ENCODE results near the gene UNC13A.

- TF ChIP-seq POLR2A (IDR thresholded peaks at IDR 0.05; ENCODE audit: extremely low read depth, insufficient read length) (no peak), CTCF (IDR thresholded peaks at IDR 0.05; ENCODE audit: low read depth, low read length) (no peak), MYC (IDR thresholded peaks at IDR 0.05; ENCODE audit: low read depth, low read length) (no peak), MAX (IDR thresholded peaks at IDR 0.05; ENCODE audit: low read depth, low read length) (no peak)
Measured at GRCh38 chr19:17567940-17568339, 120.2 kb downstream of the UNC13A start.

Data from NB4 (cell line).